SIG-M5 treated with dmso at 0.1 percent for 504 hours (cell line): ENCODE measurements around the gene KCNIP3.
"Not testable (repeated sequence)": the region's sequence is repeated elsewhere in the genome, so short reads cannot be mapped to it uniquely, and the experiment has no call there.

Experiments used
- DNase-seq: peaks from one replicate; lab custom pipeline; 2025; ENCODE audit not compliant: unreplicated experiment; lab: John Stamatoyannopoulos, UW

The KCNIP3 gene

DNA sequence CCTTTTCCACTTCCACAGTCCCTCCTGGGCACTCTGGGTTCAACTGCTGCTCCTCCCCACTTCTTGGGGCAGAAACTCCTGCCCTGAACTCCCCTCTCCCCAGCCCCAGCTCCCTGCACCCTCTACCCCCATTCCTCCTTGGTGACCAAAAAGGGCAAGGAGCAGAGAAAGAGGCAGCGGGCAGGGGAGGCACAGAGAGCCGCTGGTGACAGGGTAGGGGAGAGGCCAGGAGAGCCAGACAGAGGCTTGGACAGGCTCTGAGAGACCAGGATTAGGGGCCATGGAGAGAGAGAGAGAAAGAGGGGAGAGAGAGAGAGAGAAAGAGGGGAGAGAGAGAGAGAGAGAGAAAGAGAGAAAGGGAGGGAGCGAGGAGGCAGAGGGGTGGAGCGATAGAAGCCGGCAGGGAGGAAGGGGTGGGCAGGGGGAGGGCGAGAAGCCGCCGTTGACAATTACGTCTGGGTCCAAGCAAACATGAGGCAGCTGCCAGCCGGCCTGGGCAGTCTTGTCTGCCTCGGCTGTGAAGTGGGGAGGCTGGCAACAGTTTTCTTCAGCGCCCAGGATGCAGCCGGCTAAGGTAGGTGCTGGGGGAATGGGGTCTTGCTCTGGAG lies at the start of gene KCNIP3:
KCNIP3 (plus strand) TSS at position 468 of the 608 bp plus-strand sequence; CDS start at position 560, 92 bp downstream.
- DNase-seq = no peak

- no peak for DNase-seq
Observed at GRCh38 chr2:95258271-95258670, 38.9 kb upstream of the KCNIP3 start.

GRCh38 chr2:95260028-95261023 lies 36.8 kb upstream of the KCNIP3 start:
- peak; percentile 79 for DNase-seq

GRCh38 chr2:95261602-95262001 lies 35.5 kb upstream of the KCNIP3 start:
- peak; percentile 11 for DNase-seq

- no peak for DNase-seq
Observed at GRCh38 chr2:95262896-95263542, 34.1 kb upstream of the KCNIP3 start.

DNA sequence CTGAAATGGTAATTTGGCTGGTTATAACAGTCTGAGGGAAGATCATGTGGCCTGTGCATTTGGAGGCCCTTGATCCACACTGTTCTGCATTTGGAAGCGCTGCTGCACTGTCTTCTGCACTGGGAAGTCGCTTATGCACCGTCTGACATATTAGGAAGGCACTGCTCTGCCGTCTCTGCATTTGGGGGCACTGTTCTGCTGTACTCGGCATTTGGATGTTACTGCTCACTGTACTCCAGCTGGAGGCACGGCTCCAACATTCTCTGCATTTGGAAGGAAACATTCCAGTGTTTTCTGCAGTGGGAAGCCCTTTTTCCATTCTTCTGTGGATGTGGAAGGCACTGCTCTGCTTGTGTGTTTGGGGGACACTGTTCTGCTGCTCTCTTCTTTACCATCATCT lies 32.5 kb upstream of the KCNIP3 start:
- no peak for DNase-seq

GRCh38 chr2:95265182-95265581 lies 32.0 kb upstream of the KCNIP3 start:
- no peak for DNase-seq

- DNase-seq = no peak
Observed at GRCh38 chr2:95266781-95267430, 30.2 kb upstream of the KCNIP3 start.

- no peak for DNase-seq
Observed at GRCh38 chr2:95267458-95268210, 29.5 kb upstream of the KCNIP3 start.

DNA sequence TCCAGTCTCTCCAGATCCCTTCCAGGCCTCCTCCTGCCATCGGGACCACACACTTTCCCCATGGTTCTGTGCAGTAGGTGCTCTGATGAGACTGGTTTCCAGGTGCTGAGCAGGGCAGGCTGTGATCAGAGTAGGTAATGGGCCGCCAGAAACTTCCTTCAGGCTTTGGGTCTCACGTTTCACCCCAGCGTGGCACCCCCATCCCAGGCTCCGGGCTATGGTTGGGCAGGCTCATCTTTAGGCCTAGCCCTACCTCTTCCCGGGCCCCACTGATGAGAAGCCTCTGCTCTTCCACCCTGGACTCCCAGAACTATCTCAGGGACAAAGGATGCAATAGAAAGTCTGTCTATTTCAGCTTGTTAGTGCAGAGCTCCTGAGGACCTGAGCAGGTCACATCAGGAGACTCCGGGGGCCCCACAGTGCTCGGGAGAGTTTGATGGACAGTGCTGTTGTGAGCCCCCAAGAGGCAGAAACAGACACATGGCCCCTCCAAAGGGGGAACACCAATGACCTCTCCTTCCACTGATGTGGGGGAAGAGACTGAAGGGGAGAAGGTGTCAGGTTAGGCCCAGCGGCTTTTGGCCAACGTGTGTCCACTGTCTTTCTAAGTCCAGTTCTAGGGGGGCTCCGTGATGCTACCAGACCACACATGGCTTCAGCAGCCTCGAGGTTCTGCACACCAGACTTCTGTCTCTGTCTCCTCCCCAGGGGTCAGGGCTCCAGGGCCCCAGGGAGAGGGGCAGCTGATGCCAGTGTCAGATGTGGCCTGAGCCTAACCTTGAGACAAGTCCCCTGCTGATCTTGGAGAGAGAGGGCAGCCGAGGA lies 28.7 kb upstream of the KCNIP3 start:
- no peak for DNase-seq

GRCh38 chr2:95269036-95269680 lies 28.0 kb upstream of the KCNIP3 start:
- no peak for DNase-seq

- not testable (repeated sequence) for DNase-seq
Observed at GRCh38 chr2:95269745-95270144, 27.4 kb upstream of the KCNIP3 start.

DNA sequence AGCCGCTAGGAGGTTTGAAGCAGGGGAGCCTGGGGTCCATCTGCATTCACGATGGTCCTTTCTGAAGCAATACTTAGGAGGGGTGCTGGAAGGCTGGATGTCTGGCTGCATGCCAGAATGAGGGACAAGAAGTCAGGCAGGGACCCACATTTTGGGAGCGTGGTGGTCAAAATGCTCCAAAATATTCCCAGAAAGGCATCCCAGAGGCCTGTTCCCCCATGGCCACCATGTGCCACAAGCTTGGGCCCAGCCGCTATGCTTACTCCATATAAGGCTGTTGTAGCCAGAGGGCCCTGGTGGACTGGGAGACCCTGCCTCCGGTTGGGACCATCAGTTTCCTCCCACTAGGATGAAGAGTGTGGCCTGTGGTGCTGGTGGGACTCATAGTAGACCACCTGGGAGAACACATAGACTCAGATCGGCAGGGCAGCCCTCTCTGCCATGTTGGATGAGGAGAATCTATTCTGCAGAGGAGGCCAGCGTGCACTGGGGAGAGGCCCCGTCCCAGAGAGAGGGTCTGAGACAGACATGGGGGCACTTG lies 26.5 kb upstream of the KCNIP3 start:
- DNase-seq = no peak

- DNase-seq = no peak
Observed at GRCh38 chr2:95271381-95271971, 25.7 kb upstream of the KCNIP3 start.

DNA sequence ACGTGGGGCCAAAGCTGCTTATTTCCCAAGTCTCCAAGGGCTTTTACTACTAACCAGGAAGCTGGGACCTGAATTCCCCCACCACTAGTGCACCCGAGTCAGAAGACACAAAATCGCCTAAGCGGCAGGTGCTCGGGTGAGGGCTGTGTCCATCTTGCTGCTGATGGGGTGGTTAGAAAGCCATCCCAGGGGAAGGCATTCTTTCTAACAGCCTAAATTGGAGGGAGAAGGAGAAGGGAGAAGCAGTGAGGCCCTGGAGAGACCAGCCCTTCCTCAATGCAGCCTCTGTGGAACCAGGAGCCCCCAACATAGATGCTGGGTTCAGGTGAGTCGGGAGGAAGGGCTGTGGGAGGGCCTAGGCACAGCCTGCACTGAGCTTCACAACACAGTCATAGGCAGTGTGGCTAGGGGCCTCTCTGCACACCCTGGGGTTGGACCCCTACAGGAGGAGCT lies 24.8 kb upstream of the KCNIP3 start:
- no peak for DNase-seq

- DNase-seq = no peak
Observed at GRCh38 chr2:95272781-95273180, 24.4 kb upstream of the KCNIP3 start.

- no peak for DNase-seq
Observed at GRCh38 chr2:95273566-95274290, 23.4 kb upstream of the KCNIP3 start.
